Effector memory CD8-positive, alpha-beta T cell (primary cell): Measurements from ENCODE around the gene SYNGR4.

Experiments used
- ATAC-seq: fragments of 150-1000 bp; cut with Tn5 transposase; replicated peaks from 2 replicates; pipeline ENCODE4 v1.10.0; 2021; ENCODE audit warnings: mild to moderate bottlenecking, moderate library complexity
- DNase-seq, 3 experiments: peaks; one replicate each; pipeline ENCODE4 v3.0.0; 2021
- H3K27ac Mint-ChIP-seq, 2 donors: one replicate each; pipeline ENCODE4 v1.8.0; 2022; ENCODE audit warnings: mild to moderate bottlenecking in 2 of 2, mixed read lengths in 2 of 2, moderate library complexity in 2 of 2
- H3K27me3 Mint-ChIP-seq, 2 donors: one replicate each; pipeline ENCODE4 v1.8.0; 2022; ENCODE audit warnings: mixed read lengths in 2 of 2
- H3K36me3 Mint-ChIP-seq: one replicate; pipeline ENCODE4 v1.8.0; 2022; ENCODE audit warnings: mild to moderate bottlenecking, moderate library complexity, mixed read lengths; ENCODE audit not compliant: insufficient read depth
- H3K4me1 Mint-ChIP-seq, 2 donors: one replicate each; pipeline ENCODE4 v1.8.0; 2022; ENCODE audit warnings: low read depth in 2 of 2, mixed read lengths in 2 of 2
- H3K4me3 Mint-ChIP-seq, 2 donors: one replicate each; pipeline ENCODE4 v1.8.0; 2022; ENCODE audit warnings: mild to moderate bottlenecking in 2 of 2, mixed read lengths in 2 of 2, moderate library complexity in 2 of 2
- H3K9me3 Mint-ChIP-seq, 2 donors: one replicate each; pipeline ENCODE4 v1.8.0; 2022; ENCODE audit warnings: mixed read lengths in 2 of 2

The SYNGR4 gene

GRCh38 chr19:48398375-48399235, 34.4 kb downstream of the SYNGR4 start:
- H3K4me1 Mint-ChIP-seq = peaks cover 25 to 60% of the 10 kb centered on the region in 2 donors
- peak; percentile 73 for ATAC-seq
- H3K27ac Mint-ChIP-seq = peak overlapping the region; percentile 75 to 88
- peak overlapping the region; percentile 85 to 92 for H3K4me3 Mint-ChIP-seq
- peaks cover 16% of the 10 kb centered on the region for H3K36me3 Mint-ChIP-seq
- H3K27me3 Mint-ChIP-seq = peaks cover 32 to 42% of the 10 kb centered on the region in 2 donors
- peaks cover 0 to 5% of the 10 kb centered on the region in 2 donors for H3K9me3 Mint-ChIP-seq
- peak; percentile 81 to 86 (median 86) for DNase-seq

GRCh38 chr19:48400018-48400742, 36.0 kb downstream of the SYNGR4 start:
- H3K4me1 Mint-ChIP-seq = peaks cover 19 to 47% of the 10 kb centered on the region in 2 donors
- H3K36me3 Mint-ChIP-seq = peaks cover 16% of the 10 kb centered on the region
- peak overlapping the region in 1 of 2 donors; percentile 42 for H3K27ac Mint-ChIP-seq
- H3K9me3 Mint-ChIP-seq = peaks cover 0 to 5% of the 10 kb centered on the region in 2 donors
- ATAC-seq (peak; percentile 23), DNase-seq (peak in 1 of 3 experiments; percentile 33)
- H3K4me3 Mint-ChIP-seq = no peak overlapping the region
- H3K27me3 Mint-ChIP-seq = peaks cover 17 to 26% of the 10 kb centered on the region in 2 donors

- Mint-ChIP-seq H3K27me3 (peaks cover 12 to 22% of the 10 kb centered on the region in 2 donors), H3K4me1 (peaks cover 15 to 38% of the 10 kb centered on the region in 2 donors), H3K4me3 (no peak overlapping the region), H3K36me3 (peaks cover 13% of the 10 kb centered on the region), H3K9me3 (peaks cover 0 to 5% of the 10 kb centered on the region in 2 donors), H3K27ac (no peak overlapping the region)
- ATAC-seq (no peak), DNase-seq (no peak)
Measured at GRCh38 chr19:48401287-48401686, 37.1 kb downstream of the SYNGR4 start.

- DNase-seq (peak; percentile 44 to 61 (median 46)), ATAC-seq (peak; percentile 70)
- Mint-ChIP-seq H3K4me3 (no peak overlapping the region), H3K9me3 (peaks cover 0 to 5% of the 10 kb centered on the region in 2 donors), H3K27me3 (peaks cover 20 to 22% of the 10 kb centered on the region in 2 donors), H3K27ac (peak overlapping the region in 1 of 2 donors; percentile 33), H3K4me1 (peaks cover 6 to 27% of the 10 kb centered on the region in 2 donors), H3K36me3 (peaks cover 7% of the 10 kb centered on the region)
Measured at GRCh38 chr19:48403606-48404005, 39.4 kb downstream of the SYNGR4 start.

- Mint-ChIP-seq H3K27ac (no peak overlapping the region), H3K4me1 (peaks cover 4 to 18% of the 10 kb centered on the region in 2 donors), H3K27me3 (peaks cover 20 to 22% of the 10 kb centered on the region in 2 donors), H3K4me3 (no peak overlapping the region), H3K36me3 (peaks cover 7% of the 10 kb centered on the region), H3K9me3 (no peaks in the 10 kb centered on the region)
- ATAC-seq = no peak
- no peak for DNase-seq
Measured at GRCh38 chr19:48405010-48405659, 41.0 kb downstream of the SYNGR4 start.

GRCh38 chr19:48405850-48406249, 41.7 kb downstream of the SYNGR4 start:
- peaks cover 20 to 22% of the 10 kb centered on the region in 2 donors for H3K27me3 Mint-ChIP-seq
- no peak for ATAC-seq
- H3K4me3 Mint-ChIP-seq = no peak overlapping the region
- H3K9me3 Mint-ChIP-seq = no peaks in the 10 kb centered on the region
- no peak overlapping the region for H3K27ac Mint-ChIP-seq
- no peak for DNase-seq
- H3K36me3 Mint-ChIP-seq = peaks cover 11% of the 10 kb centered on the region
- H3K4me1 Mint-ChIP-seq = peaks cover 4 to 15% of the 10 kb centered on the region in 2 donors

- H3K4me1 Mint-ChIP-seq = peaks cover 14 to 17% of the 10 kb centered on the region in 2 donors
- no peaks in the 10 kb centered on the region for H3K9me3 Mint-ChIP-seq
- ATAC-seq = no peak
- peaks cover 14% of the 10 kb centered on the region for H3K36me3 Mint-ChIP-seq
- DNase-seq = no peak
- H3K27ac Mint-ChIP-seq = peak overlapping the region in 1 of 2 donors; percentile 84
- H3K4me3 Mint-ChIP-seq = peak overlapping the region; percentile 76 to 85
- no peaks in the 10 kb centered on the region for H3K27me3 Mint-ChIP-seq
Measured at GRCh38 chr19:48413879-48414587, 49.9 kb downstream of the SYNGR4 start.

GRCh38 chr19:48415395-48415794, 51.2 kb downstream of the SYNGR4 start:
- Mint-ChIP-seq H3K36me3 (peaks cover 15% of the 10 kb centered on the region), H3K4me1 (peaks cover 18 to 20% of the 10 kb centered on the region in 2 donors), H3K27ac (peak overlapping the region in 1 of 2 donors; percentile 26), H3K27me3 (no peaks in the 10 kb centered on the region), H3K9me3 (no peaks in the 10 kb centered on the region), H3K4me3 (peak overlapping the region; percentile 76 to 85)
- ATAC-seq (peak; percentile 45), DNase-seq (peak; percentile 47 to 63 (median 48))

- Mint-ChIP-seq H3K27ac (no peak overlapping the region), H3K4me1 (peaks cover 18 to 20% of the 10 kb centered on the region in 2 donors), H3K9me3 (no peaks in the 10 kb centered on the region), H3K27me3 (no peaks in the 10 kb centered on the region), H3K36me3 (peaks cover 13% of the 10 kb centered on the region), H3K4me3 (peak overlapping the region; percentile 76 to 85)
- DNase-seq (no peak), ATAC-seq (no peak)
Measured at GRCh38 chr19:48415806-48416221, 51.6 kb downstream of the SYNGR4 start.

GRCh38 chr19:48417421-48417820, 53.3 kb downstream of the SYNGR4 start:
- Mint-ChIP-seq H3K27ac (no peak overlapping the region), H3K36me3 (peaks cover 13% of the 10 kb centered on the region), H3K27me3 (no peaks in the 10 kb centered on the region), H3K4me1 (peaks cover 18 to 20% of the 10 kb centered on the region in 2 donors), H3K4me3 (no peak overlapping the region), H3K9me3 (no peaks in the 10 kb centered on the region)
- DNase-seq (no peak), ATAC-seq (no peak)

- Mint-ChIP-seq H3K4me3 (peak overlapping the region; percentile 76 to 83), H3K4me1 (peaks cover 18 to 20% of the 10 kb centered on the region in 2 donors), H3K27ac (peak overlapping the region; percentile 87 to 90), H3K27me3 (peaks cover 0 to 4% of the 10 kb centered on the region in 2 donors), H3K36me3 (peaks cover 10% of the 10 kb centered on the region), H3K9me3 (no peaks in the 10 kb centered on the region)
- no peak for DNase-seq
- peak; percentile 7 for ATAC-seq
Measured at GRCh38 chr19:48418317-48419064, 54.3 kb downstream of the SYNGR4 start.
